Astrocyte (in vitro differentiated cells and primary cell): ENCODE measurements around the gene RAB39B.

Experiments used
- EZH2 ChIP-seq: IDR thresholded peaks from 2 replicates; pipeline ENCODE4 v1.6.1; 2012; ENCODE audit warnings: mild to moderate bottlenecking, low read length, inconsistent platforms; ENCODE audit not compliant: insufficient read depth
- TF ChIP-seq, protein P1 (sequence below): IDR thresholded peaks from 2 replicates; pipeline ENCODE4 v1.5.1; 2011; ENCODE audit warnings: low read depth, mild to moderate bottlenecking, inconsistent platforms, low read length, moderate library complexity; ENCODE audit not compliant: insufficient read depth

DNA sequence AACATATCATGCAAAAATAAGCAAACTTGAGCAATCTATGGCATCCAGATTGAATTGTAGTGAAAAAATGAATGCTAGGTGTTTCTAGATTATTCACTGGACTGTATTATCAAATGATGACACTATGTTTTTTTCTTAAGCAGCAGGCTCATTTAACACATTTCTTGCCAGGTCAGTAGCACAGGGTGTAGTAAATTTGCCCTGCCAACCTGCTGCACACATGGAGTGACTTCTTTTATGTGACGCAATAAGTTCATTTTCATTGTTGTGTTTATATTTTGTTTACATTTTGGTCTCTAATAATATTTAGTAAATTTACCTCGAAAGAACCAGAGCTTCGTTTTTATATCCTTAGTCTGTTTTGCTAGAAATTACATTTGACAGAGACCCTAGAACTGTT, 38.5 kb downstream of the RAB39B start:
- TF ChIP-seq, protein P1, sequence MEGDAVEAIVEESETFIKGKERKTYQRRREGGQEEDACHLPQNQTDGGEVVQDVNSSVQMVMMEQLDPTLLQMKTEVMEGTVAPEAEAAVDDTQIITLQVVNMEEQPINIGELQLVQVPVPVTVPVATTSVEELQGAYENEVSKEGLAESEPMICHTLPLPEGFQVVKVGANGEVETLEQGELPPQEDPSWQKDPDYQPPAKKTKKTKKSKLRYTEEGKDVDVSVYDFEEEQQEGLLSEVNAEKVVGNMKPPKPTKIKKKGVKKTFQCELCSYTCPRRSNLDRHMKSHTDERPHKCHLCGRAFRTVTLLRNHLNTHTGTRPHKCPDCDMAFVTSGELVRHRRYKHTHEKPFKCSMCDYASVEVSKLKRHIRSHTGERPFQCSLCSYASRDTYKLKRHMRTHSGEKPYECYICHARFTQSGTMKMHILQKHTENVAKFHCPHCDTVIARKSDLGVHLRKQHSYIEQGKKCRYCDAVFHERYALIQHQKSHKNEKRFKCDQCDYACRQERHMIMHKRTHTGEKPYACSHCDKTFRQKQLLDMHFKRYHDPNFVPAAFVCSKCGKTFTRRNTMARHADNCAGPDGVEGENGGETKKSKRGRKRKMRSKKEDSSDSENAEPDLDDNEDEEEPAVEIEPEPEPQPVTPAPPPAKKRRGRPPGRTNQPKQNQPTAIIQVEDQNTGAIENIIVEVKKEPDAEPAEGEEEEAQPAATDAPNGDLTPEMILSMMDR = no peak
- no peak for TF ChIP-seq EZH2
